ENCODE data around the gene ATAD2B. TPM values are rescaled to one million over a fixed set of nuclear protein-coding genes. Genes with fewer than 3 reads are reported as not detected.

ATAD2B gene
- total RNA-seq, 1 experiment from 2014 or later, result 8.6 TPM

DNA sequence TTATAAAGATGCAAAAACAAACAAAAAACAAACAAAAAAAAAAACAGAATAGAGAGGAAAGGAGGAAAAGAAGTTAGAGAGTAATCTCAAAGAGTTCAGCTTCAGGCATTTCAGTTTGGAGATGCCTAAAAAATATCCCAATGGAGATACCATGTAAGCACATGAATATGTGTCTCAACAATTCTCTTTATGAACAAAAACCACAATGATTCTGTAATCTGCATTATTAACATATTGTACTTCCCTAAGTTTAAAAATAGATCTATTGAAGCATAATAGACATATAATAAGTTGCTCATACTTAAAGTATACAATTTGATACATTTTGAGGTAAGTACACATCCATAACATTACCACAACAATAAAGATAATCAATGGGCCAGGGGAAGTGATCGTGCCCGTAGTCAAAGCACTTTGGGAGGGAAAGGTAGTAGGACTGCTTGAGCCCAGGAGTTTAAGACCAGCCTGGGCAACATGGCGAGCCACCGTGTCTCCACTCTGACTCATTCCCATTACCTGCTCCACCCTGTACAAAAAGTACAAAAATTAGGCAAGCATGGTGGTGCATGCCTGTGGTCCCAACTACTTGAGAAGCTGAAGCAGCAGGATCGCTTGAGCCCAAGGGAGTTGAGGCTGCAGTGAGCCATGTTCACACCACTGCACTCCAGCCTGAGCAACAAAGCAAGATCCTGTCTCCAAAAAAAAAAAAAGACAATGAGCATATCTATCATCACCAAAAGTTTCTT lies 158.9 kb downstream of the ATAD2B start:
- ATAC-seq, result no peak
- BruUV-seq (replicated peaks), result no TSS peak
- Histone ChIP-seq H2AFZ (ENCODE audit: low read length) (no peak overlapping the region), H3K4me2 (ENCODE audit: low read length) (no peak overlapping the region), H3K79me2 (ENCODE audit: low read length) (no peaks in the 10 kb centered on the region), H4K20me1 (ENCODE audit: low read length) (no peaks in the 10 kb centered on the region), H3K36me3 (ENCODE audit: low read depth, low read length) (0 out of 2 replicates have a peak, but pooled peaks cover 2% of the 10 kb centered on the region), H3F3A (ENCODE audit: low read length, unreplicated experiment) (no peaks in the 10 kb centered on the region), H3K4me3 (ENCODE audit: low read length) (no peak overlapping the region), H3K9me3 (ENCODE audit: low read length) (no peaks in the 10 kb centered on the region), H3K9ac (ENCODE audit: low read length) (no peak overlapping the region), H3K27me3 (ENCODE audit: low read length) (no peaks in the 10 kb centered on the region), H3K9me2 (replicated peaks; ENCODE audit: low read length) (no peaks in the 10 kb centered on the region), H3K27ac (ENCODE audit: low read length) (no peak overlapping the region), H3K4me1 (ENCODE audit: insufficient read depth, low read length) (no peaks in the 10 kb centered on the region)
- intact Hi-C loops (cut with micrococcal nuclease), result loop anchor here (10.0 kb wide), 2 partner anchors 363 to 403 kb away; no protein-coding TSS in a partner anchor
- no peak for TF ChIP-seq EZH2phosphoT487 (IDR thresholded peaks at IDR 0.05; ENCODE audit: borderline replicate concordance, low read length)
- ChIA-PET CTCF (no interaction called here), POLR2A (ENCODE audit: unreplicated experiment) (no interaction called here)
- no peak for DNase-seq

DNA sequence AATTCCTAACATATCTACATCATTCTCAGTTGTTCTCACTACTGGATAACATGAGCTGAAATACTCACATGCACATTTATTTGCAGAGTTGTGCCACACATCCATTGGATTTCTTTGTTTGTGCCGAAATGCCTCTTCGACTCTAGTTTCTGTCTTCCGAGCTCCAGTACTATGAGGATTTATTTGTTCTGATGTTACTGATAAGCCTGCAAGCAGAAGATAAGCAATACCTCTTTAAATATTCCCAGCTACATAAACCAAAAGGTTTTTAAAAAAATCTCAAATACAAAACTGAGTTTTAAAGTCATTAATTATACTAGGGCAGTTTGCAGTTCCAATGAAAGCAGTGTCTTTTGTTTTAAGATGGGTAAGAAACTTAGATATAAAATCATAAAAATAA lies 164.8 kb downstream of the ATAD2B start:
- Histone ChIP-seq H3F3A (ENCODE audit: low read length, unreplicated experiment) (no peaks in the 10 kb centered on the region), H3K9me3 (ENCODE audit: low read length) (no peaks in the 10 kb centered on the region), H3K79me2 (ENCODE audit: low read length) (no peaks in the 10 kb centered on the region), H3K4me3 (ENCODE audit: low read length) (no peak overlapping the region), H3K36me3 (ENCODE audit: low read depth, low read length) (peaks cover 4% of the 10 kb centered on the region), H3K9me2 (replicated peaks; ENCODE audit: low read length) (no peaks in the 10 kb centered on the region), H3K27me3 (ENCODE audit: low read length) (no peaks in the 10 kb centered on the region), H3K9ac (ENCODE audit: low read length) (no peak overlapping the region), H4K20me1 (ENCODE audit: low read length) (no peaks in the 10 kb centered on the region), H3K4me1 (ENCODE audit: insufficient read depth, low read length) (peaks cover 14% of the 10 kb centered on the region), H3K27ac (ENCODE audit: low read length) (no peak overlapping the region), H3K4me2 (ENCODE audit: low read length) (no peak overlapping the region), H2AFZ (ENCODE audit: low read length) (no peak overlapping the region)
- TF ChIP-seq EZH2 (IDR thresholded peaks at IDR 0.05; ENCODE audit: low read length, unreplicated experiment) (no peak), EZH2phosphoT487 (IDR thresholded peaks at IDR 0.05; ENCODE audit: borderline replicate concordance, low read length) (no peak)
- ChIA-PET POLR2A (ENCODE audit: unreplicated experiment) (no interaction called here), CTCF (no interaction called here)
- no peak for DNase-seq
- no peak for ATAC-seq
- BruUV-seq (replicated peaks), result no TSS peak
- intact Hi-C loops (cut with micrococcal nuclease), result loop anchor here (5.0 to 10.0 kb wide), 4 partner anchors 125 to 397 kb away; no protein-coding TSS in a partner anchor

DNA sequence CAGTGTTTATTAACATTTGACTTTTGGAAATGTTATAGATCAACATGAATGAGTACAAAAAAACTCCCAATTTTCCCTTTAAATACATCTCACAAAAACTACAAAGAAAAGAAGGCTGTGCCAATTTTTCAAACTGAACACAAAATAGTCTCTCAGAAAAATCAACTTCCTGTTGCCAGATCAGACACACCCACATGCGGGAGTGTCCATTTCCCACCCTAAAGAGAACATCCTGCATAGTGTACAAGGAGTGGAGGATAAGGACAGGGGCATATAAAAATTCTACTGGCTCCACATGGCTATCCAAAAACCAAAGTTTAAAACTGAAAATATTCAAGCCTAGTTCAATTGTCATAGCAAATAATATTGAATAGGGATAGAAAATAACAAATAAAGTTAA lies 165.3 kb downstream of the ATAD2B start:
- Histone ChIP-seq H3K79me2 (ENCODE audit: low read length) (no peaks in the 10 kb centered on the region), H3K4me3 (ENCODE audit: low read length) (no peak overlapping the region), H3K27ac (ENCODE audit: low read length) (no peak overlapping the region), H3F3A (ENCODE audit: low read length, unreplicated experiment) (no peaks in the 10 kb centered on the region), H4K20me1 (ENCODE audit: low read length) (no peaks in the 10 kb centered on the region), H3K4me2 (ENCODE audit: low read length) (no peak overlapping the region), H3K9me3 (ENCODE audit: low read length) (no peaks in the 10 kb centered on the region), H3K9me2 (replicated peaks; ENCODE audit: low read length) (no peaks in the 10 kb centered on the region), H3K4me1 (ENCODE audit: insufficient read depth, low read length) (peaks cover 14% of the 10 kb centered on the region), H3K27me3 (ENCODE audit: low read length) (no peaks in the 10 kb centered on the region), H3K9ac (ENCODE audit: low read length) (no peak overlapping the region), H2AFZ (ENCODE audit: low read length) (no peak overlapping the region), H3K36me3 (ENCODE audit: low read depth, low read length) (peaks cover 7% of the 10 kb centered on the region)
- TF ChIP-seq, protein P1, sequence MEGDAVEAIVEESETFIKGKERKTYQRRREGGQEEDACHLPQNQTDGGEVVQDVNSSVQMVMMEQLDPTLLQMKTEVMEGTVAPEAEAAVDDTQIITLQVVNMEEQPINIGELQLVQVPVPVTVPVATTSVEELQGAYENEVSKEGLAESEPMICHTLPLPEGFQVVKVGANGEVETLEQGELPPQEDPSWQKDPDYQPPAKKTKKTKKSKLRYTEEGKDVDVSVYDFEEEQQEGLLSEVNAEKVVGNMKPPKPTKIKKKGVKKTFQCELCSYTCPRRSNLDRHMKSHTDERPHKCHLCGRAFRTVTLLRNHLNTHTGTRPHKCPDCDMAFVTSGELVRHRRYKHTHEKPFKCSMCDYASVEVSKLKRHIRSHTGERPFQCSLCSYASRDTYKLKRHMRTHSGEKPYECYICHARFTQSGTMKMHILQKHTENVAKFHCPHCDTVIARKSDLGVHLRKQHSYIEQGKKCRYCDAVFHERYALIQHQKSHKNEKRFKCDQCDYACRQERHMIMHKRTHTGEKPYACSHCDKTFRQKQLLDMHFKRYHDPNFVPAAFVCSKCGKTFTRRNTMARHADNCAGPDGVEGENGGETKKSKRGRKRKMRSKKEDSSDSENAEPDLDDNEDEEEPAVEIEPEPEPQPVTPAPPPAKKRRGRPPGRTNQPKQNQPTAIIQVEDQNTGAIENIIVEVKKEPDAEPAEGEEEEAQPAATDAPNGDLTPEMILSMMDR (conservative IDR thresholded peaks at IDR 0.05; ENCODE audit: low read depth, low read length), result no peak
- TF ChIP-seq EZH2 (IDR thresholded peaks at IDR 0.05; ENCODE audit: low read length, unreplicated experiment) (no peak), EZH2phosphoT487 (IDR thresholded peaks at IDR 0.05; ENCODE audit: borderline replicate concordance, low read length) (no peak)
- ChIA-PET CTCF (no interaction called here), POLR2A (ENCODE audit: unreplicated experiment) (no interaction called here)
- DNase-seq, result no peak
- intact Hi-C loops (cut with micrococcal nuclease), result loop anchor here (5.0 to 10.0 kb wide), 4 partner anchors 124 to 397 kb away; no protein-coding TSS in a partner anchor
- peak; percentile 29; the same call in 1 of the 2 replicates for ATAC-seq
- no TSS peak for BruUV-seq (replicated peaks)

All from PC-3 (cell line).